Measurements from ENCODE around the gene IL24. TPM values are rescaled to one million over a fixed set of nuclear protein-coding genes. Genes with fewer than 3 reads are reported as not detected.

IL24 gene
- total RNA-seq, 3 donors from 2014 or later (not counting 1 experiment from before 2014, with no cell fraction given) = not detected

- Mint-ChIP-seq H3K36me3 (no peaks in the 10 kb centered on the region), H3K9me3 (no peaks in the 10 kb centered on the region), H3K4me1 (peaks cover 26 to 30% of the 10 kb centered on the region in 2 donors), H3K4me3 (no peak overlapping the region), H3K27me3 (ENCODE audit: low read depth in 2 of 2) (no peaks in the 10 kb centered on the region), H3K27ac (peak overlapping the region in 1 of 2 donors; percentile 44)
- Histone ChIP-seq H3K9me3 (ENCODE audit: control insufficient read depth, insufficient read depth, low read length) (no peaks in the 10 kb centered on the region), H3K4me3 (ENCODE audit: low read length) (no peak overlapping the region), H3K27ac (ENCODE audit: low read length) (no peak overlapping the region), H3K4me1 (ENCODE audit: control insufficient read depth, insufficient read depth, low read length) (peaks cover 41% of the 10 kb centered on the region), H3K27me3 (ENCODE audit: control insufficient read depth, insufficient read depth, low read length) (no peaks in the 10 kb centered on the region), H3K36me3 (ENCODE audit: control insufficient read depth, insufficient read depth, low read length) (no peaks in the 10 kb centered on the region)
- intact Hi-C loops (cut with micrococcal nuclease) = loop anchor here (1.0 kb wide), 1 partner anchor 68 kb away; the partner anchor contains the start of gene IL20
- peak; percentile 61 to 80 (median 71) for ATAC-seq
- DNase-seq = peak; percentile 67 to 86
- peak; percentile 95 for TF ChIP-seq CTCF (IDR thresholded peaks at IDR 0.05)
- WGBS (ENCODE audit: insufficient coverage) = 39% methylated on average over 6 of the region's 8 CpGs
Observed at GRCh38 chr1:206933333-206933945, 36.2 kb downstream of the IL24 start.

GRCh38 chr1:206935491-206936067 is 38.3 kb downstream of the IL24 start:
- Mint-ChIP-seq H3K4me3 (no peak overlapping the region), H3K4me1 (peaks cover 13 to 17% of the 10 kb centered on the region in 2 donors), H3K9me3 (no peaks in the 10 kb centered on the region), H3K27me3 (ENCODE audit: low read depth in 2 of 2) (peaks cover 0 to 2% of the 10 kb centered on the region in 2 donors), H3K27ac (no peak overlapping the region), H3K36me3 (no peaks in the 10 kb centered on the region)
- Histone ChIP-seq H3K4me3 (ENCODE audit: low read length) (no peak overlapping the region), H3K27me3 (ENCODE audit: control insufficient read depth, insufficient read depth, low read length) (no peaks in the 10 kb centered on the region), H3K4me1 (ENCODE audit: control insufficient read depth, insufficient read depth, low read length) (peaks cover 23% of the 10 kb centered on the region), H3K9me3 (ENCODE audit: control insufficient read depth, insufficient read depth, low read length) (no peaks in the 10 kb centered on the region), H3K36me3 (ENCODE audit: control insufficient read depth, insufficient read depth, low read length) (no peaks in the 10 kb centered on the region), H3K27ac (ENCODE audit: low read length) (no peak overlapping the region)
- intact Hi-C loops (cut with micrococcal nuclease) = no loop called here
- WGBS (ENCODE audit: insufficient coverage) = 81% methylated on average over 18 of the region's 19 CpGs
- peak in 1 of 2 donors; percentile 64 for DNase-seq
- ATAC-seq = peak in 1 of 3 donors; percentile 52
- no peak for TF ChIP-seq CTCF (IDR thresholded peaks at IDR 0.05)

- H3K27me3 ChIP-seq (ENCODE audit: control insufficient read depth, insufficient read depth, low read length) = no peaks in the 10 kb centered on the region
- H3K27ac ChIP-seq (ENCODE audit: low read length) = no peak overlapping the region
- TF ChIP-seq CTCF (IDR thresholded peaks at IDR 0.05) = no peak
- intact Hi-C loops (cut with micrococcal nuclease) = no loop called here
- H3K4me1 ChIP-seq (ENCODE audit: control insufficient read depth, insufficient read depth, low read length) = peaks cover 9% of the 10 kb centered on the region
- Mint-ChIP-seq H3K4me1 (peaks cover 4 to 6% of the 10 kb centered on the region in 2 donors), H3K9me3 (no peaks in the 10 kb centered on the region), H3K4me3 (no peak overlapping the region), H3K27me3 (ENCODE audit: low read depth in 2 of 2) (peaks cover 5 to 10% of the 10 kb centered on the region in 2 donors), H3K36me3 (no peaks in the 10 kb centered on the region), H3K27ac (no peak overlapping the region)
- no peaks in the 10 kb centered on the region for H3K9me3 ChIP-seq (ENCODE audit: control insufficient read depth, insufficient read depth, low read length)
- ATAC-seq = no peak
- WGBS (ENCODE audit: insufficient coverage) = 86% methylated on average over 5 of the region's 6 CpGs
- H3K4me3 ChIP-seq (ENCODE audit: low read length) = no peak overlapping the region
- H3K36me3 ChIP-seq (ENCODE audit: control insufficient read depth, insufficient read depth, low read length) = no peaks in the 10 kb centered on the region
- no peak for DNase-seq
Observed at GRCh38 chr1:206937425-206937824, 40.2 kb downstream of the IL24 start.

Data from natural killer cell (primary cell).